GOT3 (cell line): Measurements from ENCODE around the gene EEF1E1.
"Not testable (repeated sequence)": the region's sequence is repeated elsewhere in the genome, so short reads cannot be mapped to it uniquely, and the experiment has no call there.

Experiments used
- DNase-seq: peaks from one replicate; lab custom pipeline; 2025; ENCODE audit warnings: mixed read lengths; lab: John Stamatoyannopoulos, UW

EEF1E1 gene

DNA sequence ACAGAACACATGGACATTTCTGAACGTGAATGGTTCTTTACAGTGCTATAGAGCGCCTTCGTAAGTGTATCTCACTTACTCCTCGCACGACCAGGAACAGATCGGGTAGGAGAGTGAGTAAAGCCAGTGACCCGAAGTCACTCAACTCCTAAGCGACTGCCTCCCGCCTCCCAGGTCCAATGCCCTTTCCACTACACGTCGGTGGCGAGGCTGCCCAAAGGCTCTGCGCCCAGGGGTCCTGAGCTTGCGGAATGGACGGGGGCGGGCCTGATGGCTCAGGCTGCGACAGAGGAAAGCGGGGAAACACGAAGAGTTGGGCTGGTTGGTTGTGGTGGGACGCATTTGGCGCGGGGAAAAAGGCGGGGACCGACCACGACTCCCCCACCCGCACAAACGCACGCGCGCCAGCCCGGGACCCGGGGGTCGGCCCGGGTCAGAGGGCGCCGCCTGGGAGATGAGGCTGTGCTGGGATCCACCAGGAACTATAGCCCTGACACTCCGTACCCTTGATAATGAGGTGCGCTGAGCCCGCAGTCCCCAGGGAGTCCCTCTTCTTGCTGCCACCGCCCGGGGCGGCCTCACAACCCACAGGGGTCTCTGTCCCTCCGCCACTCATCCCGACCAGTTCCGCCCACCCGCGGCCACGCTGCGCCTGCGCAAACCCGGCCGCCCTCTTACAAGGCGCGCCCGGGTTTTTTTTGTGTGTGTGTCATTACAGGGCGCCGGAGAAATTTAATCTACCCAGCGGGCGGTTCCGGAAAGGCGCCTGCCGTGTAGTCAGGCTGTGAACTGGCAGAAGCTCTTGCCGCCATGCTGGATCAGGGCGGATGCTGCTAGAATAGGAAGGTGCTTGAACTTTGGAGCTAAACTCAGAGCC, 38.3 kb downstream of the EEF1E1 start, which contains the start of gene BLOC1S5:
Gene BLOC1S5, minus strand, starts transcription at position 629 of the 877 bp plus-strand sequence. Its CDS starts 13 bp downstream, at position 616.
- DNase-seq = peak; percentile 78

DNA sequence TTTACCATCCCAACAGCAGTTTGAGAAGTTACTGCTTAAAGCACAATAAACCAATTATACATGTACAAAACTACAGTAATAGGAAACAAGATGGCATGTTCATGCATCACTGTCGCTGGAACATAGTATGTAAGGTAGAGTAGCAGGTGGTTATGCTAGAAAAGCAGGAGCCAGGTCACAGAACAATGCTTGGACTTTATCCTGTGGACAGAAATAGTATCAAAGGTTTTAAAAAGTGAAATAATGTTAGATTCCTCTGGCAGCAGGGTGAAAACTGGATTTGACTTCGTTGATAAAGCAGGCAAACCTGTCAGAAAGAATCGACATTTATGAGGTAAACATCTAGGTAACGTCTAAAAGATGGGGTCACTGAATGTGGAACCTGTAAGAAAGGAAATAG, 40.6 kb downstream of the EEF1E1 start:
- no peak for DNase-seq

DNA sequence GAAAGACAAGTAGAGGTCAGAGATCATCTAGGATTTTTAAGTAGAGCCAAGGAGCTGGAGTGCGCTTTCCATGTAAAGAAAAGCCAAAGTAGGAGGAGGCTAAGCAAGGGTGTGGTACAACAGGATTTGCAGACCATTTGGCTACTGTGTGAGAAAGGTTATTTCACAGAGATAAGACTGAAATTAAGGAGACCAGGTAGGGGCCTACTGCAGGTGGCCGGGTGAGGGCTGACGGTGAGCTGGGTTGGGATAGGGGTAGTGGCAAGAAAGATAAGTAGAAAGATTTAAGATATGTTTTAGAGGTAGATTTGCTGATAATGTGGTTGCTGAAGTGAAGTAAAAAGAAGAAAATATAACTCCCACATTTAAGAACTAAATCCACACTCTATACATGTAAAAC, 42.0 kb downstream of the EEF1E1 start:
- no peak for DNase-seq

DNA sequence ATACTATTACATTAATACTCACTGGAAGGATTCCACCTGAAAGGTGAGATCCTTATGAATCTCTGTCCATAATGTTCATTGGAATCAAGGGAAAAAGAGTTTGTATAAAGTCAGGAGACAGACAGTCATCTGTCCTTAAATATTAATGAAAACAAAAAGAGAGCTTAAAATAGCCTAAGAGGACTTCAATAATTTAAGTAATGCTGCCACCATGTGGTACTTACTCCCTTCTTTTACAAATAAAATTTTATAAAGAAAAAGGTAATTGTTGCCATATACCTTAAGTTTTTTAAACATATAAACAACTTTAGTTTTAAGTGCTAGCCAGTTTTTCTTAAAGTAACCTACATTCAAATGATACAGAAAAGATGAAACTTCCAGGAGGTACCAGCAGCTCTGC, 43.2 kb downstream of the EEF1E1 start:
- no peak for DNase-seq

DNA sequence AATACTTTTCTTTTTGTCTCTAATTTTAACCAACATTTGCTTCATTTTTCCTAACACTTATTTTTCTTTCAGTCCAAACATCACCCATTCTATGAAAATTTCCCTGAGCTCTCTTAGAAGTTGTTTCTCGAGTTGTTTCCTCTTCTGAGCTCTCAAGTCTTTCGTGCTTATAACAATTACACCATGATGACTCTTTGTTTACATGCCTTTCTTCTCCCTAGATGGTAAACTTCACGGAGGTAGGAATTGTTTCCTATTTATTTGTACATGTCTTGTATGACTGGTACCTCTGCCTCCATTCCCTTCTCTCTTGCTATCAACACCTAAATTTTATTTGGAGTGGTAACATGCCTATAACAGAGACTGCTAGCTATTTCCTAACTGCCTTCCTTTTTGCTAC, 44.6 kb downstream of the EEF1E1 start:
- no peak for DNase-seq

DNA sequence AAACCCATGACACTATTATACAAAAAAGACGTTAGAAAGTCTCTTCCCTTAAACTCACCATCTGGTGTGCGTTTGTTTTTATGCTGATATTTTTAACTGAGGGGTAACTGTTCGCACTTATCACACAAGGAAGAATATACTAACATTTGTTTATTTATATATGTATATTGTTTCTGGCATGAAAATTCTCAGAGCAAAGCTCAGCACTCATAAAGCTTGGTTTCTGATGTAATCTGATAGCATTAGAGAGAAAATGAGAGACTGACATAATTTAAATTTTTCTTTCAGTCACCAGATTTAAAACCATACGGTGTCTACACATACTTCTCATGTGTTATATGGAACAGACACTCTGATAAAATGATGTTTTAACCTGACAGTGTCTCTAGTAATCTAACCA, 45.1 kb downstream of the EEF1E1 start:
- DNase-seq = no peak

DNA sequence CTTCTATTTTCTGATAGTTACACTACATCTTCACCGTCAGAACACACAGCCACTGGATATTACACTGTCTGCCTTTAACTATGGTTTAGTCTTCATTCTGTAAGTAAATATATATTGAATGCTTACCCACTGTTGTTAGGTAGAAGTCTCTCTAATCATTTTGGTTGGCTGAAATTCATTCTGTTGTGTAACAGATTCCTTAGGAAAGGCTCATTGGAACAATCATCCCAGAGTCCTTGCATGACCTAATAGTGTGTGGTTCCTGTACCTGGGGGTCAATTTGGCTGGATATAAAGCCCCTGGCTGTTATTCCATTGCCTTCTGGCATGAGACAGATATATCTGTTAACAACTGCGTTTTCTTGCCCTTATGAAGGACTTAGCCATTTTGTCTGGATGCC, 48.1 kb downstream of the EEF1E1 start:
- no peak for DNase-seq

DNA sequence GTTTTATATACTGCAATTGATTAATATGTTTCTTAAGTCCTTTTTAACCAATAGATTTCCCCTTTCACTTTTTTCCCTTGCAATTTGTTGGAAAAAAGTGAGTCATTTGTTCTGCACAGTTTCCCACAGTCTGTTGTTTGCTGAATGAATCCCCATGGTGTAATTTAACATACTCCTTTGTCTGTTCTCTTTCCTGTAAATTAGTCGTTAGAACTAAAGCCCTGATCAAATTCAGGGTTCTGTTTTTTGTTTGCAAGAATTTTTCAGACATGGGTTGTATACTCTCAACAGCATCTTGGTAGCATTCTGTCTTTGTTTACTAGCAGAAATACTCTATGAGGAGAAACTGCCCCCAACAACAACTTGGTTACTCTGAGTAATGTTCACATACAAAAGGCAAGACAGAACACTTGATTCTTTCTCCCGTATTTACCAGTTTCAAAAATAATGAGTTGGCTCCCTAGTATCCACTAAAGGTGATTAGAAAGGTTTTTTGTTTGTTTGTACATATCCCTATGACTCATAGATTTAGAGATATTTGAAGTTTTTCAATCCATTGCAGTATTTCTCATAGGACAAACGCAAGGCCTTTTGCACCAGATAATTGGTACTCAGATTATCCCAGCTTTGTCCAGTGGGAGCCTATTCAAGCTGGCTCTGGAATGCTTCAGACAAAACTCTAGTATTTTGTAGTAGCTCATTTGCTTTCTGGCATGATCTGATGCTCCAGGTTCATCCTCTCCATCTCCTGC, 54.6 kb downstream of the EEF1E1 start:
- no peak for DNase-seq

DNA sequence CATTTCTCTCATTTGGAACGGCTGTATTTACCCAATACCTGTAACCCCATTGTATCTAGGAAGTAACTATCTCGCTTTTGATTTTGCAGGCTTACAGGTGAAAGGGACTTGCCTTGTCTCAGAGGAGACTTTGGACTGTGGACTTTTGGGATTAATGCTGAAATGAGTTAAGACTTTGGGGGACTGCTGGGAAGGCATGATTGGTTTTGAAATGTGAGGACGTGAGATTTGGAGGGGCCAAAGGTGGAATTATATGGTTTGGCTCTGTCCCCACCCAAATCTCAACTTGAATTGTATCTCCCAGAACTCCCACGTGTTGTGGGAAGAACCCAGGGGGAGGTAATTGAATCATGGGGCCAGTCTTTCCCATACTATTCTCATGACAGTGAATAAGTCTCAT, 56.6 kb downstream of the EEF1E1 start:
- not testable (repeated sequence) for DNase-seq

DNA sequence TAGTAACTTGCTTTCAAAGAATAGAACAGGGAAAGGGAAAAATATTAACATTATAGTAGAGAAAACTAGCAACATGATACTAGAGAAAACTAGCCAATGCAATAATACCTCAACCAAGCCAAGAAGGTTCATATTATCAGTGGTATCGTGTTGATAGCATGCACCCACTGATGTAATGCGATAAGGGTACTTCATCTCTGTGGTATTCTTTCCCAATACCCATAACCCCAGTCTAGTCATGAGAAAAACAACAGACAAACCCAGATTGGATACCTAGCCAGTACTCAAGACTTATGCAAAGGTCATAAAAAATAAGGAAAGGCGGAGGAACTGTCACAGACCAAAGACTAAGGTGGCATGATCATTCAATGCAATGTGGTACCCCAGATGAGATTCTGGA, 59.1 kb downstream of the EEF1E1 start:
- no peak for DNase-seq

DNA sequence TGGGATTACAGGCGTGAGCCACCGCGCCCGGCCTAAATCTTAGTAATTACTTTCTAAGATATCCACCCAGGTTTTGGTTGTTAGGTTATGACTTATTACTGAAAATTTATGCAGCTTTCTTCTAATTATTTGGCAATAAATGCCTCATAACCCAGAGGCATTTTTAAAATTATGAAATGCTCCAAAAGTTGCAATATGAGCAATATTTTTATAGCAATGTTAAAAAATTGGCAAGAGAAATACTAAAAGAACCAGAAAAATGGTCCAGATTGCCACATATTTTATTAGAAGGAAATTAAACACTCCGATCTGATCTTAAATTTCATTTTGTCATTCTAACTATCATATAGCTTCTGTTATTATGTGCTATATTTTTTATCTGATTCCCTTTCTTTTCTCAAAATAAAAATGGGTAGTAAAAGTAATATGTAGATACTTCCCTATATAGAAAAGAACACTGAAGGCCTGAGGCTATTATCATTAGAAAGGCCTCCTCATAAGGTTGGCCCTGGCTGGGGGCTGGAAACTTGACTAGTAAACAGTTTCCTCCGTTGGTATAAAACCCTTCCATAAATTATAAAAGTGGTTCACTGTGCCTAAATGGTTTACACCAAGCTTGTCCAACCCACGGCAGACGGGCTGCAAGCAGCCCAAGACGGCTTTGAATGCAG, 60.3 kb downstream of the EEF1E1 start:
- DNase-seq = no peak

DNA sequence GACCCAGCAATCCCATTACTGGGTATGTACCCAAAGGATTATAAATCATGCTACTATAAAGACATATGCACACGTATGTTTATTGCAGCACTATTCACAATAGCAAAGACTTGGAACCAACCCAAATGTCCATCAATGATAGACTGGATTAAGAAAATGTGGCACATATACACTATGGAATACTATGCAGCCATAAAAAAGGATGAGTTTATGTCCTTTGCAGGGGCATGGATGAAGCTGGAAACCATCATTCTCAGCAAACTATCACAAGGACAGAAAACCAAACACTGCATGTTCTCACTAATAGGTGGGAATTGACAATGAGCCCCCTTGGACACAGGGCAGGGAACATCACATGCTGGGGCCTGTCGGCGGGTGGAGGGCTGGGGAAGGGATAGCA, 68.2 kb downstream of the EEF1E1 start:
- not testable (repeated sequence) for DNase-seq

DNA sequence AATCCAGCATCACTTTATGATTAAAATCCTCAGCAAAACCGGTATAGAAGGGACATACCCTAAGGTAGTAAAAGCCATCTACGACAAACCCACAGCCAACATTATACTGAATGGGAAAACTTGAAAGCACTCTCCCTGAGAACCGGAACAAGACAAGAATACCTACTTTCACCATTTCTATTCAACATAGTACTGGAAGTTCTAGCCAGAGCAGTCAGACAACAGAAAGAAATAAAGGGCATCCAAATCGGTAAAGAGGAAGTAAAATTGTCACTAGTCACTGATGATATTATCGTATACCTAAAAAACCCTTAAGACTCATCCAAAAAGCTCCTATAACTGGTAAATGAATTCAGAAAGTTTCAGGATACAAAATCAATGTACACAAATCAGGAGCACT, 71.4 kb downstream of the EEF1E1 start:
- no peak for DNase-seq
